NOMO-1 treated with DMSO at 0.1 percent for 48 hours (cell line): ENCODE measurements around the gene IQCN.

Source experiments
- DNase-seq: peaks from one replicate; lab custom pipeline; 2025; ENCODE audit not compliant: unreplicated experiment; lab: John Stamatoyannopoulos, UW

Gene IQCN

GRCh38 chr19:18287836-18288772, 13.9 kb upstream of the IQCN start:
- DNase-seq = no peak

- DNase-seq = no peak
These were observed 12.9 kb upstream of the IQCN start for GRCh38 chr19:18286973-18287635.

- DNase-seq = no peak
These were observed 10.6 kb upstream of the IQCN start for GRCh38 chr19:18284712-18285360.

GRCh38 chr19:18283338-18283737, 9.1 kb upstream of the IQCN start:
- no peak for DNase-seq

GRCh38 chr19:18282788-18283141, 8.5 kb upstream of the IQCN start:
- no peak for DNase-seq

- DNase-seq = peak; percentile 73
These were observed 8.0 kb upstream of the IQCN start for GRCh38 chr19:18282021-18282787.

GRCh38 chr19:18281082-18282020, 7.1 kb upstream of the IQCN start, which contains the start of gene JUND:
Gene JUND (minus strand): TSS chr19:18281622. CDS start chr19:18281484, 138 bp downstream.
- peak; percentile 98 for DNase-seq

- DNase-seq = peak; percentile 46
These were observed 6.2 kb upstream of the IQCN start for GRCh38 chr19:18280247-18281081.

- DNase-seq = peak; percentile 92
These were observed 5.4 kb upstream of the IQCN start for GRCh38 chr19:18279516-18280246.

GRCh38 chr19:18279266-18279515, 4.9 kb upstream of the IQCN start:
- no peak for DNase-seq

GRCh38 chr19:18278521-18279265, 4.4 kb upstream of the IQCN start:
- DNase-seq = no peak

GRCh38 chr19:18274781-18275356, 617 bp upstream of the IQCN start:
- peak; percentile 74 for DNase-seq

GRCh38 chr19:18273561-18274218, 562 bp downstream of the IQCN start:
- DNase-seq = no peak

GRCh38 chr19:18271433-18271841, 2.8 kb downstream of the IQCN start:
- no peak for DNase-seq

GRCh38 chr19:18270326-18270725, 3.9 kb downstream of the IQCN start:
- no peak for DNase-seq

- DNase-seq = no peak
These were observed 5.1 kb downstream of the IQCN start for GRCh38 chr19:18269070-18269723.
